Upper lobe of left lung (tissue), 6 donors: ENCODE data around the gene FAAP24. TPM values are rescaled to one million over a fixed set of nuclear protein-coding genes. Genes with fewer than 3 reads are reported as not detected.
A peak's percentile ranks its signal among the peaks of the same experiment; 100 is the strongest.
"Not testable (repeated sequence)": the region's sequence is repeated elsewhere in the genome, so short reads cannot be mapped to it uniquely, and the experiment has no call there.

Experiments used
- ATAC-seq, 2 donors: fragments of 200-7000 bp; cut with Tn5 transposase; one replicate each; pipeline ENCODE4 v1.9.1; 2022; ENCODE audit warnings: mild to moderate bottlenecking in 2 of 2, moderate library complexity in 2 of 2; ENCODE audit not compliant: low FRiP score in 2 of 2
- DNase-seq, 2 donors: peaks; one replicate each; pipeline ENCODE4 v3.0.0-alpha.2; 2019 to 2020
- H3K27ac ChIP-seq, 4 donors: fragments of 200-600 bp; sonication (generic); one replicate each; pipeline ENCODE4 v1.5.1; 2016 to 2019
- H3K27me3 ChIP-seq, 4 donors: fragments of 200-600 bp; sonication (generic); one replicate each; pipeline ENCODE4 v1.5.1; 2017 to 2019
- H3K36me3 ChIP-seq, 4 donors: fragments of 200-600 bp; sonication (generic); one replicate each; pipeline ENCODE4 v1.5.1; 2016 to 2019
- H3K4me1 ChIP-seq, 4 donors: fragments of 200-600 bp; sonication (generic); one replicate each; pipeline ENCODE4 v1.5.1; 2018 to 2019
- H3K4me3 ChIP-seq, 4 donors: fragments of 200-600 bp; sonication (generic); one replicate each; pipeline ENCODE4 v1.5.1; 2017 to 2019; ENCODE audit warnings: mild to moderate bottlenecking in 2 of 4, moderate library complexity in 1 of 4
- H3K9me3 ChIP-seq, 4 donors: fragments of 200-600 bp; sonication (generic); one replicate each; pipeline ENCODE4 v1.5.1; 2018 to 2019
- CTCF ChIP-seq, 6 experiments: fragments of 450-650 bp in 4 of 6; fragments of 200-600 bp in 2 of 6; sonication (generic) in 2 of 6; IDR thresholded peaks; one replicate each; pipeline ENCODE4 v1.5.1; 2016 to 2019; ENCODE audit warnings: antibody characterized with exemption in 6 of 6
- EP300 ChIP-seq, 4 donors: sonication (generic); formaldehyde crosslinking; IDR thresholded peaks; one replicate each; pipeline ENCODE4 v1.5.1; 2017; ENCODE audit warnings: antibody characterized with exemption in 4 of 4, control low read depth in 2 of 4
- POLR2A ChIP-seq, 4 donors: fragments of 450-650 bp; IDR thresholded peaks; one replicate each; pipeline ENCODE4 v1.5.1; 2016 to 2017; ENCODE audit warnings: antibody characterized with exemption in 4 of 4, mild to moderate bottlenecking in 2 of 4
- POLR2AphosphoS5 ChIP-seq, 2 donors: sonication (generic); formaldehyde crosslinking; IDR thresholded peaks; one replicate each; pipeline ENCODE4 v1.5.1; 2017; ENCODE audit warnings: antibody characterized with exemption in 2 of 2
- WGBS, 2 donors: methylation state at CpG; one replicate each; pipeline ENCODE4 v1.1.5; 2017 to 2018; 5-methylcytosine and 5-hydroxymethylcytosine counted together
- total RNA-seq, 6 donors: library from RNA; depleted of rRNA in 4 of 6; stranded (reverse); fragments of >200 nt in 4 of 6; gene quantifications; one replicate each; pipeline versions ENCODE4 v1.1.0 to v1.2.1, GENCODE V29; 2016 to 2021
- donor health status: DM: no; HTN: no; CAD: no; lungs with moderate emphysema.
- donor health status: DM: no; HTN: yes; CAD: no; lungs with severe emphysema.

The FAAP24 gene
- total RNA-seq, 6 donors from 2014 or later: 1.4 to 7.3 (median 2.0) TPM; not detected in 1

DNA sequence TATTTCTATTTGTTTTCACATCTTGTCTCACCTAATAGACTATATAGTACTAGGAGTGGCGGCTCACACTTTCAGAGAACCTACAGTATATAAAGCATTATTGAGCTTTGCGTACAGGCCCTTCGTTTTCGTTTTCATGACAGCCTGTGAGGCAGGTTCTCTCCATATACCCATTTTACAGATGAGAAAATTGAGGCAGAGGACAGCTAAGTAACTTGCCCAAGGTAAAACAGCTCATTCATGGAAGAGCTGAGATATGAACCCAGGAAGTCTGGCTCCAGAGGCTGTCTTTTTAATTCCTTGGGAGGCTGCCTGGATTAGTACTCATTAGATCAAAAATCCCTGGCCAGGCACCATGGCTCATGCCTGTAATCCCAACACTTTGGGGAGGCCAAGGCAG lies 28.9 kb downstream of the FAAP24 start:
- DNase-seq (no peak), ATAC-seq (no peak)
- H3K27me3 ChIP-seq: no peaks in the 10 kb centered on the region
- H3K4me3 ChIP-seq: no peak overlapping the region
- no peak overlapping the region for H3K27ac ChIP-seq
- TF ChIP-seq EP300 (IDR thresholded peaks at IDR 0.05) (no peak), POLR2A (IDR thresholded peaks at IDR 0.05) (no peak), POLR2AphosphoS5 (IDR thresholded peaks at IDR 0.05) (no peak), CTCF (IDR thresholded peaks at IDR 0.05) (no peak)
- H3K9me3 ChIP-seq: no peaks in the 10 kb centered on the region
- H3K36me3 ChIP-seq: no peaks in the 10 kb centered on the region
- no peaks in the 10 kb centered on the region for H3K4me1 ChIP-seq
- WGBS, 2 donors: 99 to 100% methylated on average over 4 of the region's 4 CpGs

- ATAC-seq: peak in 1 of 2 donors; percentile 59
- not testable (repeated sequence) for H3K4me1 ChIP-seq, H3K27ac ChIP-seq, H3K4me3 ChIP-seq, H3K27me3 ChIP-seq, H3K36me3 ChIP-seq, DNase-seq, H3K9me3 ChIP-seq
- 63 to 82% methylated on average over 5 to 15 of the region's 15 CpGs for WGBS, 2 donors
These were observed 30.3 kb downstream of the FAAP24 start for GRCh38 chr19:33002126-33002865.

DNA sequence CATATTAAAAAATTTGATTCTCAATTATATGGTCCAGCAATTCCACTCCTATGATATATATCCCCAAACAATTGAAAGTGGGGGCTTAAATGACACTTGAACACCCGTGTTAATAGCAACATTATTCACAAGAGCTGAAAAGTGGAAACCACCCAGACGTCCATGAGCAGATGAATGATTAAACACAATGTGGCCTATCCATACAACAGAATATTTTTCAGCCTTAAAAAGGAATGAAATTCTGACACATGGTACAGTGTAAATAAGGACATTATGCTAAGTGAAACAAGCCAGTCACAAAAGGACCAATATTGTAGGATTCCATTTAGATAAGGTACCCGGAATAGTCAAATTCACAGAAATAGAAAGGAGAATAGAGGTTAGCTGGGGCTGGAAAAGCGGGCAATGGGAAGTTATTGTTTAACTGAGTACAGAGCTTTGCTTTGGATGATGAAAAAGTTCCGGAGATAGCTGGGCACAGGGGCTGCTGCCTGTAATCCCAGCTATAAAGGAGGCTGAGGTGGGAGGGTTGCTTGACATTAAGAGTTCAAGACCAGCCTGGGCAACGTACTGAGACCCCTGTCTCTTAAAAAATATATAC lies 31.5 kb downstream of the FAAP24 start:
- not testable (repeated sequence) for H3K27ac ChIP-seq, H3K36me3 ChIP-seq
- 75 to 80% methylated on average over 6 of the region's 6 CpGs for WGBS, 2 donors

DNA sequence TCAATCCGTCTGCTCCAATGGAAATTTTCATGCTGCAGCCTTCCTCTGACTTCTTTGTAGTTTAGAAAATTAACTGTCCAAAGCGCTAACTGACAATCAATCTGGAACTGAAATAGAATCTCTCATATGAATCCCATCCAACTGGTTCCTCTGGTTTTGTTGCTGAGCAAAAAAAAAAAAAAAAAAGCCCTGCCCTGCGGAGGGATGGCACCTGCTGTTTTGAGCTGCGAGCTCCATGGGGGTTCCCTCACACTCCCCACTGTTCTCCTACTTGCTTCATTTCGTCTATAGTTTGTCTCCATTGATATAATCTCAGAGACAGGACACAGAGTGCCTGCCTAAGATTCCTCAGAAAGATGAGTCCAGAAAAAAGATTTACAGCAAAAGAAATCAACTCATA lies 33.4 kb downstream of the FAAP24 start:
- no peaks in the 10 kb centered on the region for H3K36me3 ChIP-seq
- ATAC-seq: no peak

More for the DNA sequence above, 31.5 kb downstream of the FAAP24 start:
- not testable (repeated sequence) for DNase-seq, H3K4me1 ChIP-seq, H3K4me3 ChIP-seq, H3K27me3 ChIP-seq, H3K9me3 ChIP-seq, ATAC-seq

DNA sequence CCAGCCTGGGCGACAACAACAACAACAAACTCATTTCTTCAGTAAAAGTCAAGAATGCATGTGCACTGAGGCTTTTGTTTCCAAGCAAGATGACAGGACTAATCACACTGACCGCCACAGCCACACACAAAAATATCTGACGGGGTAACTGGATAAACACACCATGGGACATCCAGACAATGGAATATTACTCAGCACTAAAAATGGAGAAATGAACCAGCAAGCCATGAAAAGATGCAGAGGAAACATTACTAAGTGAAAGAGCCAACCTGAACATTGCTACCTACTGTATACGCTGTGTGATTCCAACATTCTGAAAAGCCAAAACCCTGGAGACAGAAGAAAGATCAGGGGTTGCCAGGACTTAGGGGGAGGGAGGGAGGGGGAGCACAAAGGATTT lies 36.7 kb downstream of the FAAP24 start:
- H3K4me1 ChIP-seq: no peaks in the 10 kb centered on the region
- ATAC-seq: no peak
- TF ChIP-seq CTCF (IDR thresholded peaks at IDR 0.05): no peak
- no peak for TF ChIP-seq POLR2AphosphoS5 (IDR thresholded peaks at IDR 0.05)
- TF ChIP-seq EP300 (IDR thresholded peaks at IDR 0.05): no peak
- TF ChIP-seq POLR2A (IDR thresholded peaks at IDR 0.05): no peak
- 90 to 100% methylated on average over 4 of the region's 4 CpGs for WGBS, 2 donors
- H3K9me3 ChIP-seq: no peaks in the 10 kb centered on the region
- DNase-seq: no peak
- no peaks in the 10 kb centered on the region for H3K27me3 ChIP-seq
- no peak overlapping the region for H3K4me3 ChIP-seq
- H3K27ac ChIP-seq: no peak overlapping the region
- peaks cover 0 to 4% (median 0%) of the 10 kb centered on the region in 4 donors for H3K36me3 ChIP-seq

More for the DNA sequence above, 33.4 kb downstream of the FAAP24 start:
- Histone ChIP-seq H3K27ac (no peak overlapping the region), H3K27me3 (no peaks in the 10 kb centered on the region), H3K9me3 (no peaks in the 10 kb centered on the region), H3K4me3 (no peak overlapping the region), H3K4me1 (no peaks in the 10 kb centered on the region)
- no peak for DNase-seq
- TF ChIP-seq POLR2A (IDR thresholded peaks at IDR 0.05) (no peak), POLR2AphosphoS5 (IDR thresholded peaks at IDR 0.05) (no peak), EP300 (IDR thresholded peaks at IDR 0.05) (no peak), CTCF (IDR thresholded peaks at IDR 0.05) (no peak)
- WGBS, 2 donors: 70 to 84% methylated on average over 5 of the region's 5 CpGs

GRCh38 chr19:33010891-33011290 lies 38.8 kb downstream of the FAAP24 start:
- not testable (repeated sequence) for H3K27ac ChIP-seq, H3K36me3 ChIP-seq, H3K9me3 ChIP-seq, DNase-seq, H3K4me3 ChIP-seq, H3K27me3 ChIP-seq, H3K4me1 ChIP-seq, ATAC-seq
- WGBS, 2 donors: 88 to 95% methylated on average over 4 of the region's 4 CpGs
